ENCODE data around the gene MMEL1. TPM values are rescaled to one million over a fixed set of nuclear protein-coding genes. Genes with fewer than 3 reads are reported as not detected.

Gene MMEL1
- total and polyA plus RNA-seq, 8 donors: 0.39 to 8.7 (median 2.5) TPM

- Histone ChIP-seq H3K27ac (no peak overlapping the region), H3K36me3 (no peaks in the 10 kb centered on the region), H3K4me1 (peaks cover 0 to 8% (median 4%) of the 10 kb centered on the region in 3 donors), H3K4me3 (peak overlapping the region; percentile 61 to 96 (median 95)), H3K9me3 (no peaks in the 10 kb centered on the region), H3K27me3 (no peaks in the 10 kb centered on the region)
- 24 to 29% methylated on average over 10 to 11 of the region's 11 CpGs for WGBS, 2 donors
- no peak for ATAC-seq
- peak in 1 of 6 donors; percentile 76 for DNase-seq
- no peak for TF ChIP-seq CTCF (IDR thresholded peaks at IDR 0.05)
- intact Hi-C loops (cut with DNase I): no loop called here
- FAIRE-seq: no peak
Measured at GRCh38 chr1:2642131-2642559, 9.3 kb upstream of the MMEL1 start.

GRCh38 chr1:2641381-2642130, 8.7 kb upstream of the MMEL1 start:
- DNase-seq (peak in 3 of 6 donors; percentile 30 to 80 (median 56)), FAIRE-seq (no peak), ATAC-seq (no peak)
- Histone ChIP-seq H3K27ac (no peak overlapping the region), H3K9me3 (no peaks in the 10 kb centered on the region), H3K4me3 (peak overlapping the region in 3 of 4 donors; percentile 61 to 96 (median 94)), H3K36me3 (no peaks in the 10 kb centered on the region), H3K27me3 (no peaks in the 10 kb centered on the region), H3K4me1 (peaks cover 0 to 8% (median 4%) of the 10 kb centered on the region in 3 donors)
- TF ChIP-seq CTCF (IDR thresholded peaks at IDR 0.05): no peak
- WGBS, 2 donors: 93 to 95% methylated on average over 32 to 34 of the region's 34 CpGs
- intact Hi-C loops (cut with DNase I): no loop called here

- Histone ChIP-seq H3K4me3 (no peak overlapping the region), H3K4me1 (peaks cover 0 to 8% (median 4%) of the 10 kb centered on the region in 3 donors), H3K9me3 (no peaks in the 10 kb centered on the region), H3K27ac (no peak overlapping the region), H3K36me3 (no peaks in the 10 kb centered on the region), H3K27me3 (no peaks in the 10 kb centered on the region)
- 86 to 90% methylated on average over 2 to 3 of the region's 3 CpGs for WGBS, 2 donors
- DNase-seq: peak in 2 of 6 donors; percentile 29 to 32
- no peak for ATAC-seq
- TF ChIP-seq CTCF (IDR thresholded peaks at IDR 0.05): no peak
- FAIRE-seq: no peak
- intact Hi-C loops (cut with DNase I): no loop called here
Measured at GRCh38 chr1:2640626-2641025, 7.8 kb upstream of the MMEL1 start.

GRCh38 chr1:2639607-2640521, 7.0 kb upstream of the MMEL1 start:
- TF ChIP-seq CTCF (IDR thresholded peaks at IDR 0.05): no peak
- Histone ChIP-seq H3K9me3 (no peaks in the 10 kb centered on the region), H3K36me3 (no peaks in the 10 kb centered on the region), H3K4me3 (no peak overlapping the region), H3K27ac (no peak overlapping the region), H3K27me3 (no peaks in the 10 kb centered on the region), H3K4me1 (peaks cover 0 to 8% (median 4%) of the 10 kb centered on the region in 3 donors)
- intact Hi-C loops (cut with DNase I): loop anchor here in 1 of 3 donors (10.0 kb wide), 1 partner anchor 215 kb away; no protein-coding TSS in a partner anchor
- ATAC-seq: no peak
- FAIRE-seq: no peak
- peak in 2 of 6 donors; percentile 35 to 47 for DNase-seq
- 67 to 75% methylated on average over 26 of the region's 26 CpGs for WGBS, 2 donors

Measured in pancreas (tissue), 10 donors.